Upper lobe of right lung (tissue), 1 donor: ENCODE data around the gene FOSL1. TPM values are rescaled to one million over a fixed set of nuclear protein-coding genes. Genes with fewer than 3 reads are reported as not detected.

Experiments
- ATAC-seq: fragments of 200-7000 bp; cut with Tn5 transposase; one replicate; pipeline ENCODE4 v1.9.1; 2020; ENCODE audit warnings: mild to moderate bottlenecking, moderate library complexity
- DNase-seq: peaks from one replicate; pipeline ENCODE4 v3.0.0-alpha.2; 2020
- H3K27ac ChIP-seq: fragments of 200-600 bp; one replicate; pipeline ENCODE4 v1.8.0; 2022
- H3K27me3 ChIP-seq: fragments of 200-600 bp; one replicate; pipeline ENCODE4 v1.8.0; 2022; ENCODE audit warnings: mild to moderate bottlenecking
- H3K36me3 ChIP-seq: fragments of 200-600 bp; one replicate; pipeline ENCODE4 v1.8.0; 2022
- H3K4me1 ChIP-seq: fragments of 200-600 bp; one replicate; pipeline ENCODE4 v1.8.0; 2022
- H3K4me3 ChIP-seq: fragments of 200-600 bp; one replicate; pipeline ENCODE4 v1.8.0; 2022; ENCODE audit warnings: mild to moderate bottlenecking
- H3K9me3 ChIP-seq: fragments of 200-600 bp; one replicate; pipeline ENCODE4 v1.8.0; 2022
- CTCF ChIP-seq: fragments of 200-600 bp; IDR thresholded peaks from one replicate; pipeline ENCODE4 v1.8.0; 2022; ENCODE audit warnings: antibody characterized with exemption
- intact Hi-C: fragments of 100-400 bp; cut with DNase I; formaldehyde crosslinking; loops from one replicate; pipeline ENCODE4 v1.11.0; 2022
- total RNA-seq: library from RNA; stranded (reverse); fragmentation: NEBNext Ultra II Directional; extraction: Animal tissue kit (Norgen Biotek cat#: 25700); gene quantifications from one replicate; pipeline ENCODE4 v1.2.1, GENCODE V29; 2021
- donor health status: DM: no; HTN: yes; CAD: no; lungs with severe emphysema.

Gene FOSL1
- total RNA-seq, 1 donor from 2014 or later = 3.9 TPM

GRCh38 chr11:65945430-65945911, 45.3 kb upstream of the FOSL1 start, which contains the start of gene TSGA10IP:
TSS of gene TSGA10IP (plus strand) at chr11:65945480. CDS start at chr11:65945676, 196 bp downstream.
- no peak for TF ChIP-seq CTCF
- Histone ChIP-seq H3K27ac (no peak within 1 kb of the TSS), H3K36me3 (no peaks in the 10 kb centered on the region), H3K4me3 (no peak within 1 kb of the TSS), H3K9me3 (no peaks in the 10 kb centered on the region), H3K4me1 (no peaks in the 10 kb centered on the region), H3K27me3 (no peaks in the 10 kb centered on the region)
- ATAC-seq (no peak), DNase-seq (no peak)
- intact Hi-C loops = no loop called here

- Histone ChIP-seq H3K27me3 (no peaks in the 10 kb centered on the region), H3K9me3 (no peaks in the 10 kb centered on the region), H3K4me1 (no peaks in the 10 kb centered on the region), H3K36me3 (no peaks in the 10 kb centered on the region), H3K4me3 (no peak overlapping the region), H3K27ac (no peak overlapping the region)
- ATAC-seq (no peak), DNase-seq (no peak)
- intact Hi-C loops = no loop called here
- no peak for TF ChIP-seq CTCF
Measured at GRCh38 chr11:65944767-65945166, 44.6 kb upstream of the FOSL1 start.

GRCh38 chr11:65944191-65944590, 44.0 kb upstream of the FOSL1 start:
- intact Hi-C loops = no loop called here
- no peak for TF ChIP-seq CTCF
- DNase-seq (no peak), ATAC-seq (no peak)
- Histone ChIP-seq H3K4me3 (no peak overlapping the region), H3K27ac (no peak overlapping the region), H3K4me1 (no peaks in the 10 kb centered on the region), H3K27me3 (no peaks in the 10 kb centered on the region), H3K9me3 (no peaks in the 10 kb centered on the region), H3K36me3 (no peaks in the 10 kb centered on the region)

GRCh38 chr11:65942531-65942930, 42.3 kb upstream of the FOSL1 start:
- no peaks in the 10 kb centered on the region for H3K4me1 ChIP-seq
- no peaks in the 10 kb centered on the region for H3K36me3 ChIP-seq
- ATAC-seq = no peak
- no peak overlapping the region for H3K4me3 ChIP-seq
- no peak for DNase-seq
- TF ChIP-seq CTCF = no peak
- no peak overlapping the region for H3K27ac ChIP-seq
- intact Hi-C loops = no loop called here
- H3K9me3 ChIP-seq = no peaks in the 10 kb centered on the region
- no peaks in the 10 kb centered on the region for H3K27me3 ChIP-seq

GRCh38 chr11:65941720-65942310, 41.6 kb upstream of the FOSL1 start:
- H3K36me3 ChIP-seq = no peaks in the 10 kb centered on the region
- no peak overlapping the region for H3K4me3 ChIP-seq
- no peak for TF ChIP-seq CTCF
- no peaks in the 10 kb centered on the region for H3K9me3 ChIP-seq
- intact Hi-C loops = no loop called here
- no peaks in the 10 kb centered on the region for H3K4me1 ChIP-seq
- no peak for DNase-seq
- no peaks in the 10 kb centered on the region for H3K27me3 ChIP-seq
- peak; percentile 24 for ATAC-seq
- peak overlapping the region; percentile 53 for H3K27ac ChIP-seq

- no peaks in the 10 kb centered on the region for H3K27me3 ChIP-seq
- H3K27ac ChIP-seq = no peak overlapping the region
- no peak for DNase-seq
- no peaks in the 10 kb centered on the region for H3K4me1 ChIP-seq
- H3K36me3 ChIP-seq = no peaks in the 10 kb centered on the region
- no peak for TF ChIP-seq CTCF
- no peak for ATAC-seq
- intact Hi-C loops = no loop called here
- no peaks in the 10 kb centered on the region for H3K9me3 ChIP-seq
- no peak overlapping the region for H3K4me3 ChIP-seq
Measured at GRCh38 chr11:65937766-65938165, 37.6 kb upstream of the FOSL1 start.
